Activated CD4-positive, alpha-beta T cell treated with anti-CD3 and anti-CD28 coated beads, Interleukin-2, amount 10 ng/mL, durations not matched to agents 24 days and 14 days (primary cell): ENCODE results near the gene PKD2L1. TPM values are rescaled to one million over a fixed set of nuclear protein-coding genes. Genes with fewer than 3 reads are reported as not detected.

Source experiments
- DNase-seq: peaks from one replicate; pipeline ENCODE4 v3.0.0; 2022
- H3K27ac Mint-ChIP-seq: one replicate; pipeline ENCODE4 v1.8.0; 2022; ENCODE audit warnings: mild to moderate bottlenecking, mixed read lengths
- H3K27me3 Mint-ChIP-seq: one replicate; pipeline ENCODE4 v1.8.0; 2022; ENCODE audit warnings: mixed read lengths
- H3K36me3 Mint-ChIP-seq: one replicate; pipeline ENCODE4 v1.8.0; 2022; ENCODE audit warnings: low read depth, mild to moderate bottlenecking, mixed read lengths
- H3K4me1 Mint-ChIP-seq: one replicate; pipeline ENCODE4 v1.8.0; 2021; ENCODE audit warnings: mixed read lengths
- H3K4me3 Mint-ChIP-seq: one replicate; pipeline ENCODE4 v1.8.0; 2022; ENCODE audit warnings: mild to moderate bottlenecking, moderate library complexity, mixed read lengths
- H3K9me3 Mint-ChIP-seq: one replicate; pipeline ENCODE4 v1.8.0; 2021; ENCODE audit warnings: mixed read lengths
- intact Hi-C: fragments of 100-400 bp; cut with micrococcal nuclease; formaldehyde crosslinking; loops from one replicate; pipeline ENCODE4 v1.15.1; 2023
- total RNA-seq: library from RNA; stranded (reverse); gene quantifications from 2 replicates; pipeline ENCODE4 v1.2.3, GENCODE V29; 2022

The PKD2L1 gene
- total RNA-seq, 1 donor from 2014 or later, result not detected

DNA sequence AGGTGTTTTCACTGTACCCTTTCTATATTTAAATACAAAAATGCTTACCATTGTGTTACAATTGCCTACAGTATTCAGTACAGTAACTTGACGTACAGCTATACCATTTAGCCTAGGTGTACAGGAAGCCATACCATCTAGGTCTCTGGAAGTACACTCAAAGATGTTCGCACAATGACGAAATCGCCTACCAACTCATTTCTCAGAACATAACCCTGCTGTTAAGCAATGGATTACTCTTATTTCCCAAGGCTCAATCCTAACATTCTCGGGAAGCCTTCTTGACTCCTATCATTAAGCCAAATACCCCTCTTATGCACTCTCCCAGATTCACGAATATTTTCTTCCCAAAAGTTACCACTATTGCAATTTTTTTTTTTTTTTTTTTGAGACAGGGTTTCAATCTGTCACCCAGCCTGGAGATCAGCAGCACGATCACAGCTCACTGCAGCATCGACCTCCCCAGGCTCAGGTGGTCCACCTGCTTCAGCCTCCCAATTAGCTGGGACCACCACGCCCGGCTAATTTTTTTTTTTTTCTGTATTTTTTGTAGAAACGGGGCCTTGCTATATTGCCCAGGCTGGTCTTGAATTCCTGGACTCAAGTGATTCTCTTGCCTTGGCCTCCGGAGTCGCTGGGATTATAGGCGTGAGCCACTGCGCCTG is 64.1 kb downstream of the PKD2L1 start:
- Mint-ChIP-seq H3K4me3 (peak overlapping the region; percentile 99), H3K36me3 (peaks cover 9% of the 10 kb centered on the region), H3K27me3 (no peaks in the 10 kb centered on the region), H3K9me3 (no peaks in the 10 kb centered on the region), H3K4me1 (peaks cover 22% of the 10 kb centered on the region), H3K27ac (peak overlapping the region; percentile 60)
- intact Hi-C loops, result loop anchor here (2.0 kb wide), 3 partner anchors 21 to 107 kb away; partner anchors contain the start of genes BLOC1S2 and CHUK
- DNase-seq, result no peak

DNA sequence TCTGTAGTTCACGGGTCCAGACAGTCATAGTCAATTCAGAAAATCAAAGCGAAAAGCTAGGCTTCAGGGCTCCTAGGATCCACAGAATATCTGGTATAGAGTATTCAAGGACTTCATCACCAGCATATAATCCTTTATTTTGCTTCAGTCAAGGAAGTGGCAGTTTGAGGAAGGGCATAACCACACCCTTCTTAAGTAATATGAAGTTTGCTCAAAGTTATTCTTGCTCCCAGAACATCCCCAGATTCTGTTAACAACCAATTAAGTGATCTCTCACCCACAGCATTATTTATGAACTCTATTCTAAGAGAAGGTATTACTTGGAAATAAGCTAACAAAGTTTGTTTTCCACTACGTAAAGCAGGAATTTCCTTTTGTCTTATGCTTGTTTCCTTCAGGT is 75.8 kb downstream of the PKD2L1 start:
- Mint-ChIP-seq H3K27ac (no peak overlapping the region), H3K36me3 (peaks cover 52% of the 10 kb centered on the region), H3K27me3 (no peaks in the 10 kb centered on the region), H3K9me3 (no peaks in the 10 kb centered on the region), H3K4me1 (peaks cover 2% of the 10 kb centered on the region), H3K4me3 (no peak overlapping the region)
- intact Hi-C loops, result no loop called here
- no peak for DNase-seq

DNA sequence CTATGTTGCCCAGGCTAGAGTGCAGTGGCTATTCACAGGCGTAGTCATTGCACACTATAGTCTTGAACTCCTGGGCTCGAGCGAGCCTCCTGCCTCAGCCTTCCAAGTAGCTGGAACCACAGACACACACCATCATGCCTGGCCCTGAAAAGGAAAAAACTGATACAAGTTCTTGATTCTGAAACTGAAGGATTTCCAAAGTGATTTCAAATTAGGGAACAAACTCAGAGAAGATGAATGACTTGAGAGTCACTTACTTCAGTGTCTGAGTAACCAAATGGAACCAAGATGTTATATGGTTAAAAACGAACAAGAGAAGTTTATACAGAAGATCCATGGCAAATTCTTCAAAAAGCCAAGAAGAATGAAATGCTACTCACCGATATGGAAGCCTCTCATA is 77.0 kb downstream of the PKD2L1 start:
- H3K36me3 Mint-ChIP-seq, result peaks cover 52% of the 10 kb centered on the region
- H3K27me3 Mint-ChIP-seq, result no peaks in the 10 kb centered on the region
- H3K4me3 Mint-ChIP-seq, result no peak overlapping the region
- DNase-seq, result no peak
- H3K27ac Mint-ChIP-seq, result no peak overlapping the region
- peaks cover 2% of the 10 kb centered on the region for H3K4me1 Mint-ChIP-seq
- intact Hi-C loops, result no loop called here
- no peaks in the 10 kb centered on the region for H3K9me3 Mint-ChIP-seq

DNA sequence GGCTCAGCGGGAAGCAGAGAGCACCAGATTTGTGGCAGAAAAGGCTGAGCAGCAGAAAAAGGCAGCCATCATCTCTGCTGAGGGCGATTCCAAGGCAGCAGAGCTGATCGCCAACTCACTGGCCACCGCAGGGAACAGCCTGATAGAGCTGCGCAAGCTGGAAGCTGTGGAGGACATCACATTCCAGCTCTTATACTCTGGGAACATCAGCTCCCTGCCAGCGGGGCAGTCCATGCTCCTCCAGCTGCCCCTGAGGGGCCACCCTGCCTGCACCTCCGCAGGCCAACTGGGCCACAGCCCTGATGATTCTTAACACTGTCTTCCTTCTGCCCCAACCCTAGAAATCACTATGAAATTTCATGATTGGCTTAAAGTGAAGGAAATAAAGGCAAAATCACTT is 81.2 kb downstream of the PKD2L1 start:
- no peaks in the 10 kb centered on the region for H3K4me1 Mint-ChIP-seq
- no peak overlapping the region for H3K4me3 Mint-ChIP-seq
- peaks cover 46% of the 10 kb centered on the region for H3K36me3 Mint-ChIP-seq
- no peaks in the 10 kb centered on the region for H3K9me3 Mint-ChIP-seq
- no peak for DNase-seq
- no peak overlapping the region for H3K27ac Mint-ChIP-seq
- H3K27me3 Mint-ChIP-seq, result no peaks in the 10 kb centered on the region
- intact Hi-C loops, result no loop called here

DNA sequence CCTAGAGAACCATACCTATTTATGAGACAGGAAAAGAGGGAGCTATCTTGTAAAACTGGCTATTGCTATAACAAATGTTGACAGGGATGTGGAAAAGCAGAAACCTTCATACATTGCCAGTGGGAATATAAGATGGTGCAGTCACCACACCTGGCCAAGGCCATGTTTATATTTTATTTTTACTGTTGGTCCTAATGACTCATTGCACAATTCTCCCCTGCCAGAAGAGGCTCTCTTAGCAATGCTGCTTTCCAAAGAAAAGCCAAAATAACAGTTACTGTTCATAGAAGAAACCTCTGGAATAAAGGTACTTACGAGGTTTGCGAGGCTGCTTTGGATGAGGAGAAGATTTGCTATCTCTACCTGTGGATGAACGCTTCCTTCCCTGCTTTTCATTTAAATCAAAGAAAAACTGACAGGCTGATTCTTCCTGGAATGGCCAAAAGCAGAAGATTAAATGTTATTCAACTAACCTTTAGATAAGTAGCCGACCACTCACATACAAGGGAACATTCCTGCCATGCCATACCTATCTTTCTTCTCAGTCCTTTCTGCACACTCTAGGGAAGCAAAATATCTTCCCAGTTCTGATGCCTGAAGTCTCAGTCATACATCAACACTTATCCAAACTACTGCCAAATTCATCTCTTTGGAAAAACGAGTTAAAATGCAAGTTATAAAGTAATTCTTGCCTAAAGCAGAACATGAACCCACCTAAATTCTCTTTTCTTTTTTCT is 84.4 kb downstream of the PKD2L1 start:
- peaks cover 56% of the 10 kb centered on the region for H3K36me3 Mint-ChIP-seq
- no peaks in the 10 kb centered on the region for H3K27me3 Mint-ChIP-seq
- H3K9me3 Mint-ChIP-seq, result no peaks in the 10 kb centered on the region
- intact Hi-C loops, result no loop called here
- H3K4me1 Mint-ChIP-seq, result peaks cover under 1% of the 10 kb centered on the region
- H3K27ac Mint-ChIP-seq, result no peak overlapping the region
- no peak overlapping the region for H3K4me3 Mint-ChIP-seq
- no peak for DNase-seq

DNA sequence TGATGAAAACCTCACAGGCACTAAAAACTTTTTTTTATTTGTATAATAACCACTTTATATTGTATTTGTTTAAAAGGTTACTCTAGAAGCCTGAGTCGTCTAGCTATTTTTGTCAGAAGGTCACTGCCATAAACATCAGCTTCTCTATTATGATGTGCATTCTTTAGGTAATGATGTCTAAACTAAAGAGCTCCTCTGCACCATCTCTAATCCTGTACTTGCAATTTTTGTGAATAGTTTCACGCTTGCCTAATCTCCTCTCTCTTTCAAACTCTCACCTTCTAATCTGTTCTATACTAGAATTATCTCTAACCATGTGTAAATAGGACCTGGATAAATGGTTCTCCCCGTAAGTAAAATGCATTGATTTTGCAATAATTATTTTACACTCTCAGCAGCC is 90.2 kb downstream of the PKD2L1 start:
- intact Hi-C loops, result no loop called here
- Mint-ChIP-seq H3K4me1 (peaks cover 4% of the 10 kb centered on the region), H3K27ac (no peak overlapping the region), H3K9me3 (no peaks in the 10 kb centered on the region), H3K36me3 (peaks cover 49% of the 10 kb centered on the region), H3K27me3 (no peaks in the 10 kb centered on the region), H3K4me3 (no peak overlapping the region)
- no peak for DNase-seq

DNA sequence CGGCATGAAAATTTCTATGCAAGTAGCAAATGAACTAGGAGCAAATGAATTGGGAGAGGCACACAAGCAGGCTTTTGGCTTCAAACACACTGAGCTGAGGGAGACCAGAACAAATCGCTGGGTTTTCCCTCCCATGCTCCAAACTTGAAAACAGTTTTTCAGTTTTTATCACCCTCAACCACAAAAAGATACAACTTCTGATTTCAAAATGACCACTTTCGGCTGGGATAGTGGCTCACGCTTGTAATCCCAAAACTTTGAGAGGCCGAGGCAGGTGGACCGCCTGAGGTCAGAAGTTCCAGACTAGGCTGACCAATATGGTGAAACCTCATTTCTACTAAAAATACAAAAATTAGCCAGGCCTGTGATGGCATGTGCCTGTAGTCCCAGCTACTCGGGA is 91.6 kb downstream of the PKD2L1 start:
- H3K4me3 Mint-ChIP-seq, result no peak overlapping the region
- intact Hi-C loops, result no loop called here
- H3K27ac Mint-ChIP-seq, result no peak overlapping the region
- peaks cover 55% of the 10 kb centered on the region for H3K36me3 Mint-ChIP-seq
- DNase-seq, result no peak
- no peaks in the 10 kb centered on the region for H3K9me3 Mint-ChIP-seq
- H3K27me3 Mint-ChIP-seq, result no peaks in the 10 kb centered on the region
- H3K4me1 Mint-ChIP-seq, result peaks cover 4% of the 10 kb centered on the region

Other genes starting within 250 kb of the PKD2L1 start
- not detected in 2 replicates for gene CPN1, start 248.4 kb downstream of the PKD2L1 start, total RNA-seq
- 20.2 TPM in 2 replicates for gene ERLIN1, start 144.2 kb downstream of the PKD2L1 start, total RNA-seq
- 38.9 and 39.8 TPM in 2 replicates for gene CHUK, start 100.6 kb downstream of the PKD2L1 start, total RNA-seq
- gene CWF19L1, start 62.6 kb downstream of the PKD2L1 start, total RNA-seq, result 45.2 and 47.2 TPM in 2 replicates
- gene BLOC1S2, start 43.5 kb downstream of the PKD2L1 start, total RNA-seq, result 62.0 and 62.5 TPM in 2 replicates
- 252 and 256 TPM in 2 replicates for gene SCD, start 17.0 kb upstream of the PKD2L1 start, total RNA-seq
- gene WNT8B, start 132.8 kb upstream of the PKD2L1 start, total RNA-seq, result 0.16 and 0.43 TPM in 2 replicates
- gene SEC31B, start 189.6 kb upstream of the PKD2L1 start, total RNA-seq, result 54.2 and 57.0 TPM in 2 replicates
- gene NDUFB8, start 199.6 kb upstream of the PKD2L1 start, total RNA-seq, result 323 TPM in 2 replicates
- gene HIF1AN, start 205.7 kb upstream of the PKD2L1 start, total RNA-seq, result 47.4 and 51.3 TPM in 2 replicates